Esophagus muscularis mucosa (tissue), 4 donors: Measurements from ENCODE around the gene TLE2.

ENCODE experiments used
- EP300 ChIP-seq: sonication (generic); formaldehyde crosslinking; IDR thresholded peaks from one replicate; pipeline ENCODE4 v1.6.1; 2017; ENCODE audit warnings: antibody characterized with exemption
- POLR2A ChIP-seq: fragments of 450-650 bp; IDR thresholded peaks from one replicate; pipeline ENCODE4 v1.6.1; 2017; ENCODE audit warnings: antibody characterized with exemption, moderate library complexity, mild to moderate bottlenecking, low read depth
- POLR2AphosphoS5 ChIP-seq, 2 donors: sonication (generic); formaldehyde crosslinking; IDR thresholded peaks; one replicate each; pipeline ENCODE4 v1.6.1; 2017; ENCODE audit warnings: antibody characterized with exemption in 2 of 2
- TF ChIP-seq, protein P1 (sequence below), 3 experiments: fragments of 200-600 bp in 2 of 3; fragments of 450-650 bp in 1 of 3; sonication (generic) in 2 of 3; IDR thresholded peaks; one replicate each; pipeline ENCODE4 v1.5.1; 2017 to 2019; ENCODE audit warnings: antibody characterized with exemption in 3 of 3, mild to moderate bottlenecking in 2 of 3, moderate library complexity in 1 of 3

GRCh38 chr19:3028305-3029064 is 595 bp downstream of the TLE2 start:
- TF ChIP-seq EP300 (no peak), POLR2A (no peak), POLR2AphosphoS5 (IDR thresholded peaks at IDR 0.05) (no peak)
- TF ChIP-seq, protein P1, sequence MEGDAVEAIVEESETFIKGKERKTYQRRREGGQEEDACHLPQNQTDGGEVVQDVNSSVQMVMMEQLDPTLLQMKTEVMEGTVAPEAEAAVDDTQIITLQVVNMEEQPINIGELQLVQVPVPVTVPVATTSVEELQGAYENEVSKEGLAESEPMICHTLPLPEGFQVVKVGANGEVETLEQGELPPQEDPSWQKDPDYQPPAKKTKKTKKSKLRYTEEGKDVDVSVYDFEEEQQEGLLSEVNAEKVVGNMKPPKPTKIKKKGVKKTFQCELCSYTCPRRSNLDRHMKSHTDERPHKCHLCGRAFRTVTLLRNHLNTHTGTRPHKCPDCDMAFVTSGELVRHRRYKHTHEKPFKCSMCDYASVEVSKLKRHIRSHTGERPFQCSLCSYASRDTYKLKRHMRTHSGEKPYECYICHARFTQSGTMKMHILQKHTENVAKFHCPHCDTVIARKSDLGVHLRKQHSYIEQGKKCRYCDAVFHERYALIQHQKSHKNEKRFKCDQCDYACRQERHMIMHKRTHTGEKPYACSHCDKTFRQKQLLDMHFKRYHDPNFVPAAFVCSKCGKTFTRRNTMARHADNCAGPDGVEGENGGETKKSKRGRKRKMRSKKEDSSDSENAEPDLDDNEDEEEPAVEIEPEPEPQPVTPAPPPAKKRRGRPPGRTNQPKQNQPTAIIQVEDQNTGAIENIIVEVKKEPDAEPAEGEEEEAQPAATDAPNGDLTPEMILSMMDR (IDR thresholded peaks at IDR 0.05): no peak
